Kidney capillary endothelial cell (primary cell): ENCODE data around the gene PM20D1.
"Not testable (repeated sequence)": the region's sequence is repeated elsewhere in the genome, so short reads cannot be mapped to it uniquely, and the experiment has no call there.

ENCODE experiments used
- DNase-seq: peaks from one replicate; pipeline ENCODE4 v3.0.0-alpha.2; 2018; ENCODE audit warnings: low spot score

PM20D1 gene

GRCh38 chr1:205842229-205842628 is 7.7 kb downstream of the PM20D1 start:
- no peak for DNase-seq

- DNase-seq, result peak; percentile 48
Measured at GRCh38 chr1:205840146-205840923, 9.6 kb downstream of the PM20D1 start.

- no peak for DNase-seq
Measured at GRCh38 chr1:205837382-205837970, 12.5 kb downstream of the PM20D1 start.

GRCh38 chr1:205834751-205835150 is 15.2 kb downstream of the PM20D1 start:
- no peak for DNase-seq

- DNase-seq, result peak; percentile 63
Measured at GRCh38 chr1:205832326-205832751, 17.6 kb downstream of the PM20D1 start.

- no peak for DNase-seq
Measured at GRCh38 chr1:205827623-205828022, 22.3 kb downstream of the PM20D1 start.

- no peak for DNase-seq
Measured at GRCh38 chr1:205826995-205827394, 22.9 kb downstream of the PM20D1 start.

- DNase-seq, result no peak
Measured at GRCh38 chr1:205826016-205826806, 23.7 kb downstream of the PM20D1 start.

- no peak for DNase-seq
Measured at GRCh38 chr1:205824180-205824579, 25.8 kb downstream of the PM20D1 start.

- not testable (repeated sequence) for DNase-seq
Measured at GRCh38 chr1:205823260-205823659, 26.7 kb downstream of the PM20D1 start.

GRCh38 chr1:205822397-205822796 is 27.5 kb downstream of the PM20D1 start:
- no peak for DNase-seq

GRCh38 chr1:205817988-205818387 is 31.9 kb downstream of the PM20D1 start:
- DNase-seq, result no peak

- no peak for DNase-seq
Measured at GRCh38 chr1:205817364-205817763, 32.6 kb downstream of the PM20D1 start.

- DNase-seq, result no peak
Measured at GRCh38 chr1:205813755-205814058, 36.2 kb downstream of the PM20D1 start.

- DNase-seq, result peak; percentile 89
Measured at GRCh38 chr1:205812878-205813754, 36.8 kb downstream of the PM20D1 start, which contains the start of gene SLC41A1. TSS of gene SLC41A1 (minus strand) at chr1:205813198. CDS start at chr1:205810441, 2,757 bp downstream.

GRCh38 chr1:205812271-205812877 is 37.6 kb downstream of the PM20D1 start:
- DNase-seq, result no peak

GRCh38 chr1:205811660-205812059 is 38.3 kb downstream of the PM20D1 start:
- no peak for DNase-seq

- DNase-seq, result no peak
Measured at GRCh38 chr1:205810448-205811157, 39.3 kb downstream of the PM20D1 start.

- no peak for DNase-seq
Measured at GRCh38 chr1:205809942-205810345, 40.0 kb downstream of the PM20D1 start.

- no peak for DNase-seq
Measured at GRCh38 chr1:205809469-205809868, 40.5 kb downstream of the PM20D1 start.
